ENCODE results near the gene LDAH.

LDAH gene

DNA sequence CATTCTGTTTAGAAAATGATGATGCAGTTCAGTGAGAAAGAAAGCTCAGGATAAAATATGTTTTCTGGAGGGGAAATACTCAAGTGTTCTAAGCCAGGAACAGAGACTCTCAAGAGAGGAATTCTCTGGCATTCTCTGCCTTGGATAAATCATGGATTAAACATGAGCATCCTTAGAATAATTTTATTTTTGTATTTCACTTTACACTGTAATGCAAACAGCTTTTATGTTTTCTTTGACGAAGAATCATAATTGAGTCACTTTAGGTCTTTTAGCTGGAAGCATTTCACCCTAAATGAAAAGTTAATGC, 144.9 kb downstream of the LDAH start:
- TF ChIP-seq, protein P1, sequence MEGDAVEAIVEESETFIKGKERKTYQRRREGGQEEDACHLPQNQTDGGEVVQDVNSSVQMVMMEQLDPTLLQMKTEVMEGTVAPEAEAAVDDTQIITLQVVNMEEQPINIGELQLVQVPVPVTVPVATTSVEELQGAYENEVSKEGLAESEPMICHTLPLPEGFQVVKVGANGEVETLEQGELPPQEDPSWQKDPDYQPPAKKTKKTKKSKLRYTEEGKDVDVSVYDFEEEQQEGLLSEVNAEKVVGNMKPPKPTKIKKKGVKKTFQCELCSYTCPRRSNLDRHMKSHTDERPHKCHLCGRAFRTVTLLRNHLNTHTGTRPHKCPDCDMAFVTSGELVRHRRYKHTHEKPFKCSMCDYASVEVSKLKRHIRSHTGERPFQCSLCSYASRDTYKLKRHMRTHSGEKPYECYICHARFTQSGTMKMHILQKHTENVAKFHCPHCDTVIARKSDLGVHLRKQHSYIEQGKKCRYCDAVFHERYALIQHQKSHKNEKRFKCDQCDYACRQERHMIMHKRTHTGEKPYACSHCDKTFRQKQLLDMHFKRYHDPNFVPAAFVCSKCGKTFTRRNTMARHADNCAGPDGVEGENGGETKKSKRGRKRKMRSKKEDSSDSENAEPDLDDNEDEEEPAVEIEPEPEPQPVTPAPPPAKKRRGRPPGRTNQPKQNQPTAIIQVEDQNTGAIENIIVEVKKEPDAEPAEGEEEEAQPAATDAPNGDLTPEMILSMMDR (IDR thresholded peaks at IDR 0.05): no peak
- Histone ChIP-seq H3K36me3 (peaks cover 0 to 27% (median 0%) of the 10 kb centered on the region in 3 donors), H3K4me3 (no peak overlapping the region), H3K9me3 (no peaks in the 10 kb centered on the region), H3K4me1 (peaks cover 0 to 63% (median 27%) of the 10 kb centered on the region in 4 donors), H3K27me3 (no peaks in the 10 kb centered on the region), H3K27ac (no peak overlapping the region)
- intact Hi-C loops (cut with DNase I; ENCODE audit: low total_unique reads): no loop called here
- DNase-seq: no peak

DNA sequence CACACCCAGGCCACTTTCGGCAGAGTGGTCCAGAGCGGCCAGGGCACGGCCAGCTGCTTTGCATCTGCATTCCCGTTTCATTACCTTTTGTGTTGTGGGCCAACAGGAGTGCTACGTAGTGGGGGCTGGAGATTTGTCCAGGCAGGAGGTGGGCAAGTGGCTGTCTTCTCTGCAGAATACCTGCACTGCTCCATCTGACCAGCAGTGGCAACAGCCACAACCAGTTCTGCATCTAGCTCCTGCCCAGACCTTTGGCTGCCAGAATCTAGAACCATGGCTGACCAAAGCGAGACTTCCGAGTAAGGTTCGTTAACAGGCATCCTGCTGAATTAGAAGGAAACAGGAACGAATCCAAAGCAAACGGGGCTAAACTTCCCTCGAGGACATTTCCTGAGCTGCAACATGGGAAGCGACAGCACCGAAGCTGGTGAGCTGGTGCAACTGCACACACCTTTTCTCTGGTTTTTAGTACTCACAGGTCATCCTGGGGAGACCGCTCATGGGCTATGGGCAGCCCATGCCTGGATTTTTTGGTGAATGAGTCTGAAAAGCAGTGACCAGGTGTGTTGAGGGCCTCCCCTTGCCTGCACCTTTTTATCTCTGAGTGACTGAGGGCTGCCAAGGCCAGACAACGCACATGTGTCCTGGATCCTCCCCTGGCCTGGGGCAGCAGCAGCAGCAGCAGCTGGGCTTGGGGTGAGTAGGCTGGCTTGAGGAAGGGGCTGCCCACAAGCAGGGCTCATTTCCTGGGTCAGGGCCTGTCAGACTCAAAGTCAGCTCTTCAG, 145.4 kb downstream of the LDAH start:
- Histone ChIP-seq H3K4me3 (no peak overlapping the region), H3K36me3 (peaks cover 0 to 21% (median 0%) of the 10 kb centered on the region in 3 donors), H3K27me3 (no peaks in the 10 kb centered on the region), H3K27ac (peak overlapping the region; percentile 82 to 84), H3K9me3 (no peaks in the 10 kb centered on the region), H3K4me1 (peaks cover 0 to 68% (median 27%) of the 10 kb centered on the region in 4 donors)
- no peak for DNase-seq
- intact Hi-C loops (cut with DNase I; ENCODE audit: low total_unique reads): loop anchor here (2.0 kb wide), 1 partner anchor 15 kb away; no protein-coding TSS in a partner anchor
- TF ChIP-seq, protein P1 (IDR thresholded peaks at IDR 0.05): no peak

DNA sequence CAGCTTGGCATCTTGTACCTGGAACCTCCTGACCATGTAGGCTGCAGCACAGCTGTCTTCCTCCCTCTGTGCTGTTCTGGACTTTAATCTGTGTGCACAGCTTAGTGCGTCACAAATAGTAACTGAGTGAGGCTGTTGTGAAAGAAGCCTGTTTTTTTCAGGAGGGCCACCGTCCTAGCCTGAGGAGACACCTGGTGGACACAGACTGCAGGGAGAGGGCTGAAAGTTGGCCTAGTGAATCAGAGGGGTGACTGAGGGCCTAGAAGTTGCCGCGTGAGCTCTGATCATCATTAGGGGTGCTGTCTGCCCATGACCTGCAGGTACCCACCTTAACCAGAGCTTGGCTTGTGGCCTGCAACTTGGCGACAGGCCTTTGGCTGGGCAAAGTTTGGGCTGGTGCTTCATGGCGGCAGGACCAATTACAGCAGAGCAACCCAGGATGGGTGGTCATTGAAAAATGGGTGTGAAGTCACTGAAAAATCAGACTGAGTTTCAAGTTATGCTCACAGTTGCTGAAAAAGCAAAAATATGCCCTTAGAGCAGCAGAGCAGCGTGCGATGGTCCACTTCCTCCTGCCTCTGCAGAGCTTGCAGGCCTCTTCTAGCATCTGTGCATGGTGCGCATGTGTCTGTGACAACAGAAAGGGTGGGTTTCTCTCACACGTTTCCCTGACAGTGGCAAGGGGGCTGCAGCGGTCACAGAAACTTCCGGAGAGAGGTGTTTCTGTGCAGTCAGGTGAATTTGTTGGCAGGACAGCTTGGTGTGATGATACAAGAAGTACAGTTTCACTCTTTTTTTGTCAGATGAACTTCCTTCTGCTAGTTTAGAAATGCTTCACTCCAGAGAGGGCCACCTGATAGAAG, 146.3 kb downstream of the LDAH start:
- TF ChIP-seq, protein P1 (IDR thresholded peaks at IDR 0.05): peak; percentile 51 to 72
- no peak for DNase-seq
- H3K36me3 ChIP-seq: peaks cover 0 to 16% (median 1%) of the 10 kb centered on the region in 3 donors
- intact Hi-C loops (cut with DNase I; ENCODE audit: low total_unique reads): loop anchor here (2.0 kb wide), 1 partner anchor 14 kb away; no protein-coding TSS in a partner anchor
- H3K4me1 ChIP-seq: peaks cover 0 to 66% (median 27%) of the 10 kb centered on the region in 4 donors
- H3K27me3 ChIP-seq: no peaks in the 10 kb centered on the region
- no peaks in the 10 kb centered on the region for H3K9me3 ChIP-seq
- no peak overlapping the region for H3K4me3 ChIP-seq
- H3K27ac ChIP-seq: peak overlapping the region; percentile 82 to 84

DNA sequence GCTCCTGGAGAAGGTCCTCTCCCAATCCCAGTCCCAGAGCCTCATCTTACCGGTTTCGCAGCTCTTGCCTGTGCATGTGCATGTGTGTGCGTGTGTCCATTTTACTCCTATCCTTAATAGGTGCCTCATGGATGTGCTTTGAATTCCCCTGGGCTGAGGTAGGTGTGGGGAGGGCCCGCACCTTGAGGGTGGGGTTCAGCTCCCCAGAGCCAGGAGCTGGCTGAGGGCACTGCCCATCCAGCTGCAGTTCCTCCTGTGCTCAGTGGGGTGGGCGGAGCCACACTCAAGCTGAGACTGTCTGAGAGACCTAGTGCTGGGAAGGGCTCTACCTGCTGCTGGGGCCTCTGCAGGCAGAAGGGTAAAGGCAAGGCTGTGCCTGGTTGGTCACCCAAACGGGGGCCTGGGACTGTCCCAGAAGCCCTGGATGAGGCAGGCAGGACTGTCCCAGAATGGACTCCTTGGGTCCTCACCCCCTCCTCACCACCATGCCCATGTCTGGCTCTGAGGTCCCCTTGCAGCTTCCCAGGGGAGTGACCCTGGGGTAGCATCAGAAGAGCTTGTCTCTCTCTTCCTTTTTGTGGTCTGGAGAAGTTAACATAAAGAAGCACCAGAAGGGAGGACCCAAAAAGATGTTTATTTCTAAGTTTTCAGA, 147.1 kb downstream of the LDAH start:
- DNase-seq: no peak
- peaks cover 0 to 3% of the 10 kb centered on the region in 2 donors for H3K27me3 ChIP-seq
- peak overlapping the region in 1 of 2 donors; percentile 11 for H3K4me3 ChIP-seq
- H3K36me3 ChIP-seq: peaks cover 3 to 20% (median 6%) of the 10 kb centered on the region in 3 donors
- no peaks in the 10 kb centered on the region for H3K9me3 ChIP-seq
- TF ChIP-seq, protein P1 (IDR thresholded peaks at IDR 0.05): no peak
- peak overlapping the region; percentile 82 to 84 for H3K27ac ChIP-seq
- intact Hi-C loops (cut with DNase I; ENCODE audit: low total_unique reads): loop anchor here (2.0 kb wide), 1 partner anchor 13 kb away; no protein-coding TSS in a partner anchor
- peaks cover 0 to 74% (median 27%) of the 10 kb centered on the region in 4 donors for H3K4me1 ChIP-seq

DNA sequence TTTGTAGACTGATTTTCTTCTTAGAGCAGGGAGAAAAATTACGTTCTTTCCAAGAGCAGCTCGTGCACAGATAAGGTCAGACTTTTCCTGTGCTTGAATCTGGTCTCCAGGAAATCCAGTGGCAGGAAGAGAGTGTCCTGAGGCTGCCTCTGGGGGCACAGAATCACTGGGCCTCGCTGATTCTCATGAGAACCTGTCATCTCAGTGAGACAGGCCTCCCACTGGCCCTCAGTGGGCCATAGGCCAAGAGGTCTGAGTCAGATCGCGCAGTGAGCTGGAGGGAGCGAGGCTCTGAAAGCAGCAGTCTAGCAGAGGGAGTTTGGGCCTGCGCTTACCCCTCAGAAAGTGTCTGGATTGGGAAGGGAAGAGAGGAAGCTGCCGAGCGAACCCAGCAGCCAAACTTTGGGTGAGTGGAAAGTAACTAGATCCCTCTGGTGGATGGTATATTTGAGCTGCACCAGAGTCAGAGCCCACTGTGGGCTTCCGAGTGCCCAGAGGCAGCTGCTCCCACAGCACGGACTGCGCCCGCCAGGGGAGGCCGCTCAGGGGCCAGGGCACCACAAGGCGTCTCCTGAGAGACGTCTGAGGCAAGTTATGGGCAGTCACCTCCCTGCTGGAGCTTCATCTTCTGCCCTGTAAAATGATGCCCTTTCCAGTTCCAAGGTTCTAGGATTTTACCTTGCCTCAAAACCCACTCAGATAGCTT, 147.8 kb downstream of the LDAH start:
- Histone ChIP-seq H3K4me1 (peaks cover 0 to 81% (median 27%) of the 10 kb centered on the region in 4 donors), H3K27ac (peak overlapping the region; percentile 82 to 84)
- intact Hi-C loops (cut with DNase I; ENCODE audit: low total_unique reads): no loop called here

More for the DNA sequence above, 147.8 kb downstream of the LDAH start:
- H3K36me3 ChIP-seq: peaks cover 6 to 18% (median 10%) of the 10 kb centered on the region in 3 donors
- no peaks in the 10 kb centered on the region for H3K9me3 ChIP-seq
- H3K4me3 ChIP-seq: peak overlapping the region in 1 of 2 donors; percentile 11
- TF ChIP-seq, protein P1 (IDR thresholded peaks at IDR 0.05): peak in 1 of 2 experiments; percentile 21
- H3K27me3 ChIP-seq: peaks cover 0 to 3% of the 10 kb centered on the region in 2 donors
- DNase-seq: peak; percentile 61 to 91
